HG03064 (cell line): ENCODE measurements around the gene ZNF274.
A peak's percentile ranks its signal among the peaks of the same experiment; 100 is the strongest.
"Not testable (repeated sequence)": the region's sequence is repeated elsewhere in the genome, so short reads cannot be mapped to it uniquely, and the experiment has no call there.

Source experiments
- ATAC-seq: cut with Tn5 transposase; IDR thresholded peaks from one replicate; pipeline ENCODE4 v1.9.1; 2021; ENCODE audit warnings: low read depth; ENCODE audit not compliant: unreplicated experiment

The ZNF274 gene

GRCh38 chr19:58182989-58183816 is at the start of gene ZNF274:
Gene ZNF274, plus strand, starts transcription at chr19:58183061. Its CDS starts 905 bp downstream, at chr19:58183966.
- ATAC-seq: peak; percentile 81

GRCh38 chr19:58134244-58134643 is 48.6 kb upstream of the ZNF274 start:
- no peak for ATAC-seq

DNA sequence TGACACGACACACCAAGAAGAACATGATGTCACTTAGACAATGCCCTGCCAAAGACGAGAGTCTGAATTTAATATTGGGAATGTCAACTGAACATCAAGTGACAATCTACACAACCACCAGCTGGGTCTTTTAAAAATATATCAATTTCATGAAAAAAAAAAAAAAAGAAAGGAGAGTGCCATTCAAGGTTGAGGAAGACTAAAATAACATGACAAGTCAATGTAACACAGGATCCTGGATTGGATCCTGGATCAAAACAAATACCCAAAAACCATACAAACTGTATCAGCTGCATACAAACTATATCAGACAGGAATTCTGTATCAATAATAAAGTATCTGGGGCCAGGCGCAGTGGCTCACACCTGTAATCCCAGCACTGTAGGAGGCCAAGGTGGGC is 37.0 kb upstream of the ZNF274 start:
- no peak for ATAC-seq

DNA sequence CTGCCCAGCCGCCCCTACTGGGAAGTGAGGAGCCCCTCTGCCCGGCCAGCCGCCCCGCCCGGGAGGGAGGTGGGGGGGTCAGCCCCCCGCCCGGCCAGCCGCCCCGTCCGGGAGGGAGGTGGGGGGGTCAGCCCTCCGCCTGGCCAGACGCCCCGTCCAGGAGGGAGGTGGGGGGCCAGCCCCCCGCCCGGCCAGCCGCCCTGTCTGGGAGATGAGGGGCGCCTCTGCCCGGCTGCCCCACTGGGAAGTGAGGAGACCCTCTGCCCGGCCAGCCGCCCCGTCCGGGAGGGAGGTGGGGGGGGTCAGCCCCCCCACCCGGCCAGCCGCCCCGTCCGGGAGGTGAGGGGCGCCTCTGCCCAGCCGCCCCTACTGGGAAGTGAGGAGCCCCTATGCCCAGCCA is 35.4 kb upstream of the ZNF274 start:
- ATAC-seq: not testable (repeated sequence)

- peak; percentile 61 for ATAC-seq
Measured at GRCh38 chr19:58150328-58150921, 32.4 kb upstream of the ZNF274 start, which contains the start of gene ZNF329. Gene ZNF329, minus strand, starts transcription at chr19:58150789. Its CDS starts 21,286 bp downstream, at chr19:58129503.

GRCh38 chr19:58153386-58153785 is 29.5 kb upstream of the ZNF274 start:
- ATAC-seq: no peak

DNA sequence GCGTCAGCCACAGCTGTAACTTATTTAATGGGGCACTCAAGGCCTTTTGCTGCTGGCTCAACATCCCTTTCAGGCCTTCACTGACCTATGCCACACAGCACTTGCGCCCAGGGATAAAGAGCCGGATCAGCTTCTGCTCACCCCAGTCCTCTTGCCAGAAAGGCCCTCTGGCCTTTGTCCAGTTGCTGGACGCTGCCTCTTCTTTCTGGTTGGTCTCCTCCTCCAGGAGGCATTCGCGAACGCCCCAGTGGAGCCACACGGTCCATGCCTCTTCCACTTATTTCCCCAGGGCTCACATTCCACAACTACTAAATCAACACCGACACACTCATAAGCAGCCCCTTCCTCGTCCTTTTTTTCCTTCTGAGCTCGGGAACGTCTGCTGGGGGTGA is 28.6 kb upstream of the ZNF274 start:
- ATAC-seq: no peak

DNA sequence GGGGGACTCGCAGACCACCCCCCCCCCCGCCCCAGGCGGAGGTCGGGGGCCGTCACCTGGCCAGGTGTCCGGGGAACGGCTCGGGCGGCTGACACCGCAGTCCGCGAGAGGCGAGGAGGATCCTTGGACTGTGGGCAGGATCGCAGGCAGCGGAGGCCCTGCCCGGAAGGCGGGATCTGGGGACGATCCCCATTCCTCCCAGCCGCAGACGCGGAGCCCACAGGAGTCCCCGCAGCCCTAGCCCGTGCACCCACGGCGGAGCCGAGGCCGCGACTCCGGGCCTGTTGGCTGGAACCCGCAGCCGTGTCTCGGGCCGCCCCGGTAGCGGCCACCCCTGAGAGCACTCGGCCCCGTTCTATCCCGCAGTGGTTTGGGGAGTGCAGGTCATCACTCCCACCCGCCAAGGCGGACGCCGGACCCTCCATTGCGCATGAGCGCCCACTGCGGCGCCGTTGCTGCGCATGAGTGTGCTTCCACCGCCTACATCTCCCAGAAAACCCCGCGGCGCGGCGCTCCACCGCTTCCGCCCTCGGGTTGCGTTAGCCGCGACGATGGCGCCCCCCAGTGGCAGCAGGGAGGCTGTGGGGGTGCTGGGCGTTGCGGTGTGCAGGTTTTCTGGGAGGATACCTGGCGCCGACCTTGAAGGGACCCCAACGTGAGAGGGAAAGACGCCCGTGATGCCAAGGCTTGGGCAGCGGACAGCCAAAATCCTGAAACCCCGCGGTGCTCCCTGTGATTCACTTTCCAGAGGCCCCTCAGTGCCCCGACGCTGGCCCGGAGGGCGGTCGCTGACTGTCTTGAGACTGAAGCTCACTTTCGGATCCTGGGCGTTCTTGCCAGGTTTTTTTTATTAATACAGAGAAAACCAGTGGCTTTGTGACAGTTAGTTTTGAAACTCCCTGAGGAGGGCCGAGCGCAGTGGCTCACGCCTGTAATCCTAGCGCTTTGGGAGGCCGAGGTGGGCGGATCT is 27.9 kb upstream of the ZNF274 start:
- peak; percentile 62 for ATAC-seq

GRCh38 chr19:58157045-58157728 is 25.7 kb upstream of the ZNF274 start:
- no peak for ATAC-seq

DNA sequence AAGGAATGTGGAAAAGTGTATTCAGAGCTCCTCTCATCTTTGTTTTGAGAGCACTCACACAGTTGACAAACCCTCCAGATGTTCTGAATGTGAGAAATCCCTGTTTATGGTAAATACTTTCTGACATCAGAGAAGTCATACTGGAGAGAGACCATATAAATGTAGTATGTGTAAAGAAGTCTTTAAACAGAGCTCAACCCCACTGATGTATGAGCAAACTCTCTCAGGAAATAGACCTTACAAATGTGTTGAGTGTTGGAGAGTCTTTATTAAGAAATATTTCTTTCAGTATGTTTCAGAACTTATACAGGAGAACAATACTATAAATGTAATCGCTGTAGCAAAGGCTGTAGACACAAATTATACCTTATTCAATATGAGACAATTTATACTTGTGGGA is 16.6 kb upstream of the ZNF274 start:
- no peak for ATAC-seq

DNA sequence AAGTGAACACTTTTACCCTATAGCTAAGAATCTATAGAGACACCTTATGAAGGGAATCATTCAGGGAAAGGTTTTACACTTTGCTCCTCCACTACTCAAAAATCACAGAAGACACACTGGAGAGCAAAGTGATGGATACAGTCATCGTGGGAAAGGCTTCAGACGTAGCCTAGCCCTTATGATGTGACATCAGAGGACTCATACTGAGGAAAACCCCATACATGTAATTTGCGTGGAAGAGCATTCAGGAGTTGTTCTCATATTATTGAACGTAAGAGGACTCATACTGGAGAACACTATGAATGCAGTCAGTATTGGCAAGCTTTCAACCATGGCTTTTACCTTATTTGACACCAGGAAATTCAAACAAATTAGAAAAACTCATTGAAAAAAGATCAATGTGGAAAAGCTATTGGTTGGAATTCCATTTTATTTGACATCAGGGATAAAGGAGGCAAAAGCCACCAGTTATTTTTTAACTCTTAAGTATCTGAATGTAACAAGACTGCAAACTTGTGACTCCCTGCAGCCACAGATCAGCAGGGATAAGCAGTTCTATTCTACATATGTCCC is 16.1 kb upstream of the ZNF274 start:
- ATAC-seq: no peak

DNA sequence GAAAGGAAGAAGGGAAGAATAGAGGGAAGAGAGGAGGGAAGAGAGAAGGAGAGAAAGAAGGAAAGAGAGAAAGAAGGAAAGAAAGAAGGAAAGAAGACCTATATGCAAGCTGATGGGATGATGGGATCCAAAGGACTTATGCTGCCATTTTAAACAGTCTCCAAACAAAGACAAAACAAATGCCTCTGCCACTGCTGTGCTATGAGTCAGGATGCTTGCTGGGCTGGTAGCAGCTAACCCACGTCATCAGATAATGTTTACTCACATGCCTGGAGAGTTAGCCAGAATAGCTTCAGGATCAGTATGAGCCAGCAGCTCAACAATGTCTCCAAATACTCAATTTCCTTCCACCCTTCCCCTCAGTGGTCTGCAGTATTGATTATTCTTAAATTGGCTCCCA is 12.0 kb upstream of the ZNF274 start:
- ATAC-seq: no peak

GRCh38 chr19:58181902-58182576 is 822 bp upstream of the ZNF274 start:
- ATAC-seq: no peak

GRCh38 chr19:58182577-58182988 is 278 bp upstream of the ZNF274 start:
- no peak for ATAC-seq

- no peak for ATAC-seq
Measured at GRCh38 chr19:58183817-58184215, 955 bp downstream of the ZNF274 start.

DNA sequence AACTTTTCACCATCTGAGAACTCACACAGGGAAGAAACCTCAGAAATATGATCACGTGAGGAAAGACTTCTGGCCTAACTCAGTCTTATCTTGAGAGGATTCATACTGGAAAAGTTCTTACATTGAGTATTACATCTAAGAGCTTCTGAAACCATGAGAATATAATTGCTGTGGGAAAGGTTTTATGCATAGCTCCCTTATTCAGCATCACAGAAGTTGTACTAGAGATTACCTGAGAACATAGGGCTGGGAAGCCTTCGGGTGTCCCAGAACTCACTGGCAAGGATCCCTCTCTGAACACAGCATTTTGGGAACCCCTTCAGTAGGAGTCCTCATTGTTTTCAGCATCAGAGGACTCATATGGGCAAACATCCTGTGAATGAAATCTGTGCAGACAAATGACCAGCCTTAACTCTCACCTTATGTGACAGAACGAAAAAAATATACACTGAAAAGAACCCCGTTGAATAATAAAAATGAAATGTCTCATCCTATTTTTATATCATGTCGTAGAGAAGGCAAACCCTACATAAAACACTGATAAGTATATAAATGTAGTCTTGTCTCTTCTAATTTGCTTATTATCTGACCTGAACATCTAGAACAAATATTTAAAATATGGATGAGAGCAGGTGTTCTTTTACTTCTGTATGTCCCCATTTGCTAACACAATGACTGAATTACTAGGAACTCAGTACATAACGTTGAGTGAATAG is 14.2 kb downstream of the ZNF274 start:
- ATAC-seq: no peak

- no peak for ATAC-seq
Measured at GRCh38 chr19:58203814-58204475, 21.1 kb downstream of the ZNF274 start.

- ATAC-seq: no peak
Measured at GRCh38 chr19:58204566-58204965, 21.7 kb downstream of the ZNF274 start.
